OCI-LY1 (cell line): ENCODE data around the gene CARD14.

ENCODE experiments used
- H2AFZ ChIP-seq: fragments of 200-600 bp; sonication (generic), shearing (Covaris generic); 2 replicates; pipeline ENCODE4 v1.6.0; 2014; ENCODE audit warnings: antibody characterized with exemption, mild to moderate bottlenecking, low read length
- H3F3A ChIP-seq: fragments of 200-600 bp; sonication (generic), shearing (Covaris generic); 2 replicates; pipeline ENCODE4 v1.6.0; 2014; ENCODE audit warnings: mild to moderate bottlenecking, antibody characterized with exemption, low read length, moderate library complexity; ENCODE audit not compliant: insufficient read depth
- H3K27ac ChIP-seq: fragments of 200-600 bp; sonication (generic); 2 replicates; pipeline ENCODE4 v1.5.1; 2014; ENCODE audit warnings: low read length, mixed run types, mild to moderate bottlenecking, low read depth; ENCODE audit not compliant: poor library complexity, severe bottlenecking
- H3K27me3 ChIP-seq: fragments of 200-600 bp; sonication (generic); 2 replicates; pipeline ENCODE4 v1.6.0; 2014; ENCODE audit warnings: antibody characterized with exemption, mild to moderate bottlenecking, low read length, moderate library complexity; ENCODE audit not compliant: insufficient read depth
- H3K36me3 ChIP-seq: fragments of 200-600 bp; sonication (generic); 2 replicates; pipeline ENCODE4 v1.6.1; 2014; ENCODE audit warnings: mild to moderate bottlenecking, antibody characterized with exemption, low read length, moderate library complexity, mixed read lengths; ENCODE audit not compliant: insufficient read depth
- H3K4me1 ChIP-seq: fragments of 200-600 bp; sonication (generic); 2 replicates; pipeline ENCODE4 v1.5.1; 2014; ENCODE audit warnings: mild to moderate bottlenecking, low read length, moderate library complexity; ENCODE audit not compliant: insufficient read depth, severe bottlenecking
- H3K4me2 ChIP-seq: fragments of 200-600 bp; sonication (generic), shearing (Covaris generic); 2 replicates; pipeline ENCODE4 v1.6.1; 2014; ENCODE audit warnings: low read length
- H3K4me3 ChIP-seq: fragments of 200-600 bp; sonication (generic); 2 replicates; pipeline ENCODE4 v1.5.1; 2014; ENCODE audit warnings: low read length, low read depth, mild to moderate bottlenecking, mixed read lengths; ENCODE audit not compliant: poor library complexity, severe bottlenecking
- H3K79me2 ChIP-seq: fragments of 200-600 bp; shearing (Covaris generic); 2 replicates; pipeline ENCODE4 v1.6.1; 2016; ENCODE audit warnings: mixed run types, low read length, mixed read lengths; ENCODE audit not compliant: insufficient read depth
- H3K9ac ChIP-seq: fragments of 200-600 bp; sonication (generic), shearing (Covaris generic); 2 replicates; pipeline ENCODE4 v1.6.1; 2014; ENCODE audit warnings: mild to moderate bottlenecking, low read length, mixed read lengths
- H3K9me2 ChIP-seq: fragments of 200-600 bp; sonication (generic), shearing (Covaris generic); 2 replicates; pipeline ENCODE4 v1.6.1; 2014; ENCODE audit warnings: low read depth, mild to moderate bottlenecking, low read length, mixed read lengths
- H3K9me3 ChIP-seq: fragments of 200-600 bp; shearing (Covaris generic); 2 replicates; pipeline ENCODE4 v1.6.1; 2014; ENCODE audit warnings: low read length, mixed read lengths
- H4K20me1 ChIP-seq: fragments of 200-600 bp; sonication (generic), shearing (Covaris generic); 2 replicates; pipeline ENCODE4 v1.6.0; 2016; ENCODE audit warnings: mild to moderate bottlenecking, low read length; ENCODE audit not compliant: insufficient read depth
- CTCF ChIP-seq: fragments of 200-600 bp; sonication (generic), shearing (Covaris generic); IDR thresholded peaks from 2 replicates; pipeline ENCODE4 v1.5.1; 2017; ENCODE audit warnings: mild to moderate bottlenecking, antibody characterized with exemption, low read length, moderate library complexity, mixed read lengths
- EZH2 ChIP-seq: fragments of 200-600 bp; sonication (generic), shearing (Covaris generic); IDR thresholded peaks from 2 replicates; pipeline ENCODE4 v1.8.0; 2017; ENCODE audit warnings: borderline replicate concordance, mixed run types, mild to moderate bottlenecking, antibody characterized with exemption, low read length, moderate library complexity, mixed read lengths

CARD14 gene

GRCh38 chr17:80209765-80210164 is 39.9 kb downstream of the CARD14 start:
- Histone ChIP-seq H3K9me3 (no peaks in the 10 kb centered on the region), H2AFZ (no peak overlapping the region)
- TF ChIP-seq CTCF (no peak), EZH2 (no peak)

GRCh38 chr17:80210348-80211108 is 40.7 kb downstream of the CARD14 start:
- Histone ChIP-seq H3K9ac (no peak overlapping the region), H3F3A (no peaks in the 10 kb centered on the region), H3K4me2 (no peak overlapping the region), H3K27me3 (no peaks in the 10 kb centered on the region; the same call in 1 of the 2 replicates), H2AFZ (no peak overlapping the region), H4K20me1 (no peaks in the 10 kb centered on the region), H3K9me3 (no peaks in the 10 kb centered on the region), H3K36me3 (no peaks in the 10 kb centered on the region), H3K4me1 (no peaks in the 10 kb centered on the region), H3K27ac (no peak overlapping the region), H3K9me2 (no peaks in the 10 kb centered on the region), H3K79me2 (no peaks in the 10 kb centered on the region), H3K4me3 (no peak overlapping the region)
- no peak for TF ChIP-seq CTCF
- TF ChIP-seq EZH2, result no peak

More at GRCh38 chr17:80209765-80210164, 39.9 kb downstream of the CARD14 start:
- H3K9ac ChIP-seq, result no peak overlapping the region
- no peaks in the 10 kb centered on the region; the same call in 1 of the 2 replicates for H3K27me3 ChIP-seq
- H3K27ac ChIP-seq, result no peak overlapping the region
- no peaks in the 10 kb centered on the region for H3K4me1 ChIP-seq
- no peak overlapping the region for H3K4me2 ChIP-seq
- no peaks in the 10 kb centered on the region for H3K79me2 ChIP-seq
- H3F3A ChIP-seq, result no peaks in the 10 kb centered on the region
- no peaks in the 10 kb centered on the region for H3K9me2 ChIP-seq
- no peak overlapping the region for H3K4me3 ChIP-seq
- H3K36me3 ChIP-seq, result no peaks in the 10 kb centered on the region
- no peaks in the 10 kb centered on the region for H4K20me1 ChIP-seq

GRCh38 chr17:80212109-80212508 is 42.3 kb downstream of the CARD14 start:
- Histone ChIP-seq H4K20me1 (no peaks in the 10 kb centered on the region), H3K79me2 (no peaks in the 10 kb centered on the region), H3K4me2 (no peak overlapping the region), H3K9me3 (no peaks in the 10 kb centered on the region), H3K9ac (no peak overlapping the region), H3K27ac (no peak overlapping the region), H3F3A (no peaks in the 10 kb centered on the region), H3K4me1 (no peaks in the 10 kb centered on the region), H3K4me3 (no peak overlapping the region), H3K27me3 (peaks cover 5% of the 10 kb centered on the region; the same call in 1 of the 2 replicates), H2AFZ (no peak overlapping the region), H3K36me3 (no peaks in the 10 kb centered on the region), H3K9me2 (no peaks in the 10 kb centered on the region)
- TF ChIP-seq EZH2 (no peak), CTCF (no peak)
